ENCODE measurements around the gene PRPF40B.

PRPF40B gene

GRCh38 chr12:49692851-49693250, 69.5 kb downstream of the PRPF40B start:
- Histone ChIP-seq H3K9me3 (replicated peaks; ENCODE audit: insufficient read depth, low read length) (no peaks in the 10 kb centered on the region), H3K9me2 (replicated peaks; ENCODE audit: insufficient read depth, low read length) (no peaks in the 10 kb centered on the region), H3K27me3 (replicated peaks; ENCODE audit: insufficient read depth, low read length) (no peaks in the 10 kb centered on the region), H3K4me2 (ENCODE audit: low read depth, low read length) (no peak overlapping the region), H3K4me3 (ENCODE audit: low read length) (no peak overlapping the region), H2AFZ (ENCODE audit: low read length) (no peak overlapping the region), H3F3A (ENCODE audit: insufficient read depth, low read length) (peaks cover 11% of the 10 kb centered on the region; the same call in 1 of the 2 replicates), H3K79me2 (ENCODE audit: low read length) (no peaks in the 10 kb centered on the region), H3K27ac (ENCODE audit: low read length) (no peak overlapping the region), H4K20me1 (ENCODE audit: insufficient read depth, low read length) (no peaks in the 10 kb centered on the region), H3K9ac (ENCODE audit: low read length) (no peak overlapping the region), H3K36me3 (replicated peaks; ENCODE audit: insufficient read depth, low read length) (no peaks in the 10 kb centered on the region), H3K4me1 (ENCODE audit: low read length) (peaks cover 17% of the 10 kb centered on the region)
- DNase-seq: no peak
- TF ChIP-seq EZH2phosphoT487 (IDR thresholded peaks at IDR 0.05; ENCODE audit: low read length): no peak
- no peak for TF ChIP-seq EZH2 (optimal IDR thresholded peaks at IDR 0.05; ENCODE audit: low read depth, low read length)
- TF ChIP-seq CTCF (IDR thresholded peaks at IDR 0.05; ENCODE audit: low read length): no peak

- DNase-seq: no peak
- Histone ChIP-seq H3K27ac (ENCODE audit: low read length) (no peak overlapping the region), H3K36me3 (replicated peaks; ENCODE audit: insufficient read depth, low read length) (no peaks in the 10 kb centered on the region), H3K79me2 (ENCODE audit: low read length) (no peaks in the 10 kb centered on the region), H3K9me3 (replicated peaks; ENCODE audit: insufficient read depth, low read length) (no peaks in the 10 kb centered on the region), H3K9me2 (replicated peaks; ENCODE audit: insufficient read depth, low read length) (no peaks in the 10 kb centered on the region), H3K4me2 (ENCODE audit: low read depth, low read length) (no peak overlapping the region), H3K27me3 (replicated peaks; ENCODE audit: insufficient read depth, low read length) (no peaks in the 10 kb centered on the region), H3K4me1 (ENCODE audit: low read length) (peaks cover 21% of the 10 kb centered on the region), H3K4me3 (ENCODE audit: low read length) (no peak overlapping the region), H3F3A (ENCODE audit: insufficient read depth, low read length) (peaks cover 20% of the 10 kb centered on the region), H4K20me1 (ENCODE audit: insufficient read depth, low read length) (no peaks in the 10 kb centered on the region), H3K9ac (ENCODE audit: low read length) (no peak overlapping the region), H2AFZ (ENCODE audit: low read length) (no peak overlapping the region)
- TF ChIP-seq EZH2phosphoT487 (IDR thresholded peaks at IDR 0.05; ENCODE audit: low read length) (no peak), CTCF (IDR thresholded peaks at IDR 0.05; ENCODE audit: low read length) (no peak), EZH2 (optimal IDR thresholded peaks at IDR 0.05; ENCODE audit: low read depth, low read length) (no peak)
These were observed 70.6 kb downstream of the PRPF40B start for GRCh38 chr12:49693931-49694444.

Data from MM.1S (cell line).